Measurements from ENCODE around the gene YBEY.

Gene YBEY

GRCh38 chr21:46243960-46244361 is 42.2 kb upstream of the YBEY start (continued):
- TF ChIP-seq YY1 (tag by site-specific recombination; IDR thresholded peaks at IDR 0.05): no peak

GRCh38 chr21:46244602-46245001 is 41.5 kb upstream of the YBEY start:
- peaks cover 55 to 94% of the 10 kb centered on the region in 2 experiments for H3K36me3 ChIP-seq (ENCODE audit: control insufficient read depth in 2 of 2, insufficient read depth in 1 of 2, low read length in 2 of 2)
- ChIA-PET POLR2A (interaction anchor here (0.6 kb wide), 1 partner anchor 271 kb away, joined by 4 read pairs; no protein-coding TSS in a partner anchor), CTCF (interaction anchor here (0.5 to 0.6 kb wide), 2 partner anchors 9 to 192 kb away, joined by 3 read pairs; no protein-coding TSS in a partner anchor)
- H3K9me3 ChIP-seq (ENCODE audit: control insufficient read depth, insufficient read depth, low read depth, low read length): no peaks in the 10 kb centered on the region
- no peaks in the 10 kb centered on the region for H3K4me1 ChIP-seq (ENCODE audit: control insufficient read depth, insufficient read depth, low read length)
- H3K4me3 ChIP-seq (ENCODE audit: low read depth, low read length): no peak overlapping the region
- no peak overlapping the region for H3K27ac ChIP-seq (ENCODE audit: extremely low read depth, low read depth, low read length)
- TF ChIP-seq HOXA7 (CRISPR knock-in tag; IDR thresholded peaks at IDR 0.05; ENCODE audit: borderline replicate concordance) (no peak), ZNF398 (tag by site-specific recombination; IDR thresholded peaks at IDR 0.05) (no peak), GLIS1 (tag by site-specific recombination; IDR thresholded peaks at IDR 0.05) (peak; percentile 34)

GRCh38 chr21:46245213-46245915 is 40.8 kb upstream of the YBEY start:
- POLR2A ChIA-PET: no interaction called here
- Histone ChIP-seq H3K4me1 (ENCODE audit: control insufficient read depth, insufficient read depth, low read length) (no peaks in the 10 kb centered on the region), H3K9me3 (ENCODE audit: control insufficient read depth, insufficient read depth, low read depth, low read length) (no peaks in the 10 kb centered on the region), H3K36me3 (ENCODE audit: control insufficient read depth in 2 of 2, insufficient read depth in 1 of 2, low read length in 2 of 2) (peaks cover 56 to 94% of the 10 kb centered on the region in 2 experiments), H3K27ac (ENCODE audit: extremely low read depth, low read depth, low read length) (no peak overlapping the region), H3K4me3 (ENCODE audit: low read depth, low read length) (no peak overlapping the region)
- CTCF ChIA-PET: interaction anchor here (0.5 to 2.4 kb wide), 2 partner anchors 92 to 191 kb away, joined by 3 to 11 read pairs; no protein-coding TSS in a partner anchor
- TF ChIP-seq ZNF121 (tag by site-specific recombination; IDR thresholded peaks at IDR 0.05): peak; percentile 90
- TF ChIP-seq ZNF366 (tag by site-specific recombination; conservative IDR thresholded peaks at IDR 0.05): no peak

- no peak overlapping the region for H3K4me3 ChIP-seq (ENCODE audit: low read depth, low read length)
- ChIA-PET POLR2A (no interaction called here), CTCF (interaction anchor here (0.7 to 2.4 kb wide), 2 partner anchors 11 to 93 kb away, joined by 4 to 11 read pairs; no protein-coding TSS in a partner anchor)
- peaks cover 52 to 94% of the 10 kb centered on the region in 2 experiments for H3K36me3 ChIP-seq (ENCODE audit: control insufficient read depth in 2 of 2, insufficient read depth in 1 of 2, low read length in 2 of 2)
- no peaks in the 10 kb centered on the region for H3K9me3 ChIP-seq (ENCODE audit: control insufficient read depth, insufficient read depth, low read depth, low read length)
- TF ChIP-seq SCRT1 (tag by site-specific recombination; IDR thresholded peaks at IDR 0.05; ENCODE audit: borderline replicate concordance) (no peak), TSHZ1 (tag by site-specific recombination; IDR thresholded peaks at IDR 0.05; ENCODE audit: borderline replicate concordance) (no peak), ZNF600 (tag by site-specific recombination; IDR thresholded peaks at IDR 0.05) (no peak)
- H3K27ac ChIP-seq (ENCODE audit: extremely low read depth, low read depth, low read length): peak overlapping the region; percentile 12; the same call in 1 of the 2 replicates
- no peaks in the 10 kb centered on the region for H3K4me1 ChIP-seq (ENCODE audit: control insufficient read depth, insufficient read depth, low read length)
Observed at GRCh38 chr21:46246345-46246744, 39.8 kb upstream of the YBEY start.
